ENCODE results near the gene FGF22.

GRCh38 chr19:662207-662961 lies 22.7 kb downstream of the FGF22 start:
- TF ChIP-seq CTCF (conservative IDR thresholded peaks at IDR 0.05; ENCODE audit: low read length) (no peak), EZH2phosphoT487 (IDR thresholded peaks at IDR 0.05; ENCODE audit: borderline replicate concordance, low read depth, low read length) (no peak)

All from OCI-LY7 (cell line).